GM19351 (cell line): ENCODE results near the gene ATXN7L1.
A peak's percentile ranks its signal among the peaks of the same experiment; 100 is the strongest.

ENCODE experiments used
- ATAC-seq: cut with Tn5 transposase; IDR thresholded peaks from one replicate; pipeline ENCODE4 v1.9.1; 2021; ENCODE audit warnings: mild to moderate bottlenecking, moderate library complexity; ENCODE audit not compliant: unreplicated experiment

ATXN7L1 gene

DNA sequence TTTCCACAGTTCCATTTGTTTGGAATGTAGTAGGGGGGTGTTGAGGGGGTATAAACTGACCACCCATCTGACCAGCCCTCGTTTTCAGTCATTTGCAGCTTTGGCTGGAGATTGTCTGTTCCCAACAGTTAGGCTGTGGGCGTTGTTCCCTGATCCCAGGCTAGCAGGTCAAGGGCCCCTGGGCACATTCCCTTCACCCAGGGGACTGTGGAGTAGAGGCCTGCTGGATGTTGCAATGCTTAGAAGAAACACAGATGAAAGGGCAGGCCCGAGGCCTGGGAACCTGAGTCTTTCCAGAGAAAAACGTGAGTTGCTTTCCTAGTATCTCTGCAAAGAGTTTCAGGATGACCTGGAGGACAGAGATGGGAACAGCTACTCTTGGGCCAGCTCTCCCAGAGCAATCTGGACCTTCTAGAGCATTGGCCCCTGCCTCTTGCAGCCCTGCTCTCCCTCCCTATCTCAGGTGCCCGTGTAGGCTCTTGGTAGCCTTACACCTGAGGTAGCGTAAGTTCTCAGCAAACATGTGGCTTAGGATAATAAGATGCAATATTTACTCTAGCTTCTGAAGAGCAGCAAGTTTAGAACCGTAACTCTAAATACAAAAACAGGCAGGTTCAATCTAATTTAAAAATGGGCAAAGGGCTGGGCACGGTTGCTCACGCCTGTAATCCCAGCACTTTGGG is 195.8 kb downstream of the ATXN7L1 start:
- no peak for ATAC-seq

GRCh38 chr7:105678811-105679495 is 197.4 kb downstream of the ATXN7L1 start:
- peak; percentile 50 for ATAC-seq

DNA sequence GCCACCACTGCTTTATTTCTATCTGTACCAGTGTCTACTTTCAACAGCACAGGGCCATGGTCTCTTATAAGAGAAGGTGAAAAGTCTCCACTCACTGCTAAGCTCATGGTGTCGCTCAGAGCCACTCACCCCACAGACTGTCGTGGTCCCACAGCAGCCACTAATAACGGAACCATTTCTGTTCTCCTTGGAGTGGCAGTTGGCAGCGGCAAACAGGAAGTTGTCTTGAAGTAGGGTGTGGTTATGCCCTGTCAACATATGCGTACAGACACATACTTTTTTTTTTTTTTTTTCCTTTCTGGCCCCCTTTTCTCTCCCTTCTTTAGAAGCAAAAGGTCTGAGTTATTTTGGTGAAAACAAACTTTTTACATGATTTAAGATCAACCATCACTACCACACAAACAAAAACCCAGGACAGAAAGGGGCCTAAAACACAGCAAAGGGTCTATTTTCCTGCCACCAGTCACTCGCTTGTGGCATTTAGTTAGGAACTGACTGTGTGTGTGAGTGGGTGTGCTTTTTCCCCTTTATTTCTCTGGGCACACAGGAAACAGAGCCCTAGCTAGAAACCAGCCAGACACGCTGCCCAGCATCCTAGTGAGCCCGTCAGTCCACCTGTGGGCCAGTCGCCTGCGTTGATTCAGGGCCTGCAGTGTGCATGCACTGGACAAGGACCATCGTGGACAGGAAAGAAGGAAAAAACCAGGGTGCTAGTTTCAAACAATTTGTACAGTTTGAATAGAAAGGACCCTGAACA is 198.4 kb downstream of the ATXN7L1 start:
- peak; percentile 65 for ATAC-seq

- ATAC-seq: no peak
Measured at GRCh38 chr7:105677410-105677730, 199.0 kb downstream of the ATXN7L1 start.

DNA sequence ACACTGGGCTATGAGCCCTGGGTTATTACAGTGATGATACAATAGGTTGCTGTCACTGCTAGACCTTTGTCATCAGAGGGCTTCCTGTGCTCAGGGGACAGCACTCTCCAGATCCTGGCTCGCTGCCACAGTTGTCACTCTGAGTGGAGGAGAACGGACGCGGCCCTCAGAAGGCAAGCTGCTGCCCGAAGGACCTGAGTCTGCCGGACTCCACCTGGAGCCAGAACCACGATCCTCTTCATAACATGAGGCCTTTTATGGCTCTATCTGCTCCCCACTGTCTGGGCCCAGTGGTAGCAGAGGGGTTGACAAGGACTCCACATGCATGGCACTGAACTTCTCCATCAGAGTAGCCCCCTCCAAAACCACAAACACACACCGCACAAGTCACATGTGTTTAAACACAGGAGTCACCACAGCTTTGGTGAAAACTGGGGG is 200.4 kb downstream of the ATXN7L1 start:
- no peak for ATAC-seq

- ATAC-seq: no peak
Measured at GRCh38 chr7:105674200-105674920, 202.0 kb downstream of the ATXN7L1 start.

GRCh38 chr7:105673367-105674084 is 202.9 kb downstream of the ATXN7L1 start:
- no peak for ATAC-seq

GRCh38 chr7:105672801-105673200 is 203.6 kb downstream of the ATXN7L1 start:
- no peak for ATAC-seq

GRCh38 chr7:105666324-105666723 is 210.1 kb downstream of the ATXN7L1 start:
- no peak for ATAC-seq

GRCh38 chr7:105665684-105666083 is 210.7 kb downstream of the ATXN7L1 start:
- no peak for ATAC-seq

DNA sequence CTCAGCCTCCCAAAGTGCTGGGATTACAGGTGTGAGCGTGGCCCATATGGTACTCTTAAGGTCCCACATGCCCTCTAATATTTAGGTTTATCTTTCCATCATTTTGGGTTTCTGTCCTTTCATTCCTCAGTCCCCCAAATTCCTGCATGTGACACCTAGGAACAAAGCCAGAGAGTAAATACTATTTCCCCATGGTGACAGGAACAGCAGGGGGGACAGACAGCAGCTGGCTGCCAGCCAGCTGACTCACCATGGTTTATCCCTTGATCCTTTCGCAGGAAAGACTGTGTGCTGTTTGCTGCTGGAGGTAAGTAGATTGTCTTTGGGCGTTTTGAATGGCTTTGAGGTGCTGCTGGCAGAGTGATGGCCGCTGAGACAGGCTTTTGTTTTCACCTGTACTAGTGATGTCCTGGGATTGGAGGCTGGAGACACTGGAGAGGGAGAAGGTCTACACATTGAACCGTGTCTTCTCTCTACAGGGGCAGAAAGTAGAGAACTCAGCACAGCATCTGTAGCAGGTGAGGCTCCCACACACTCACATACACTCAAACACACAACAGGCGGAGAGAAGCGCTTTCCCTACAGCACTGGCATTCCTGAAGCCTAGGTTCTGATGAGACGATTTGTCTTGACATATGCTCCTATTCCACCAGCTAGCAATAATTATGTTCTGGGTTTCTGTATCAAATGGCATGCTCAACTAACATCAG is 211.4 kb downstream of the ATXN7L1 start:
- no peak for ATAC-seq

DNA sequence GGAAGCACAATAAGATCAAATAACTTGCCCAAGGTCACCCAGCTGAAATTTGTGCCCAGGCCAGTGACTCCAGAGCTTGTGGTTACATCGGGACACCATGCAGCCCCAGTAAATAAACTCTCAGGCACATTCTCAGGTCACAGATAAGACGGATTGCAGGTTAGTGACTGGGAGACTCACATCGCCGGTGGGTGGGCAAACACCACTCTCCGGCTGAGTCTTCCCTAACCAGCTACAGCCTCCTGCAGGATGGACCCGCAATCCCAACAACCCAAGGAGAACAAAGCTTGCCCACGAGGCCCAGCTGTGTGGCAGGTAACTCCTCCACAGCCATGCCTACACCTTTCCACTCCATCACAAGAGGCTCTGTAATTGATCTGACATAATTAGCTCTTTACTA is 213.4 kb downstream of the ATXN7L1 start:
- ATAC-seq: no peak

GRCh38 chr7:105661625-105662024 is 214.8 kb downstream of the ATXN7L1 start:
- no peak for ATAC-seq

GRCh38 chr7:105656922-105657521 is 219.4 kb downstream of the ATXN7L1 start:
- peak; percentile 56 for ATAC-seq

- no peak for ATAC-seq
Measured at GRCh38 chr7:105655500-105656380, 220.7 kb downstream of the ATXN7L1 start.

DNA sequence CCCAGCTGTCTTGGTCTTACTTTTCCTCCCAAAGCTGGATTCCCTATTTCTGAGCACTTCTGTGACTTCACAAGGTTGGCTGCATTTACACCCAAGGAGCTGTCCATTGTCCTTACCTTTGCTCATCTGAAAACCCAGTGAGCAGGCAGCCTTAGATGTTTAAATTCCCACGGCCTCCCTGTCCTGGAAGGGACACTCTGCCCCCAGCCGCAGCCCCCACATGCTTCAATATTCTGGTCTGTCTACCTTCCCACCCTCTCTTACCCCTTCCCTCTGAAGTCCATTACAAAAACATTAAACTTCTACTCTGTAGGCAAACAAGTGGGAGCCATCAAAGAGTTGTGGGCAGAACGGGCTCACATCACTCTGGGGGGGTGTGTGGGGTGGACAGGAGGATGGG is 221.3 kb downstream of the ATXN7L1 start:
- ATAC-seq: no peak

DNA sequence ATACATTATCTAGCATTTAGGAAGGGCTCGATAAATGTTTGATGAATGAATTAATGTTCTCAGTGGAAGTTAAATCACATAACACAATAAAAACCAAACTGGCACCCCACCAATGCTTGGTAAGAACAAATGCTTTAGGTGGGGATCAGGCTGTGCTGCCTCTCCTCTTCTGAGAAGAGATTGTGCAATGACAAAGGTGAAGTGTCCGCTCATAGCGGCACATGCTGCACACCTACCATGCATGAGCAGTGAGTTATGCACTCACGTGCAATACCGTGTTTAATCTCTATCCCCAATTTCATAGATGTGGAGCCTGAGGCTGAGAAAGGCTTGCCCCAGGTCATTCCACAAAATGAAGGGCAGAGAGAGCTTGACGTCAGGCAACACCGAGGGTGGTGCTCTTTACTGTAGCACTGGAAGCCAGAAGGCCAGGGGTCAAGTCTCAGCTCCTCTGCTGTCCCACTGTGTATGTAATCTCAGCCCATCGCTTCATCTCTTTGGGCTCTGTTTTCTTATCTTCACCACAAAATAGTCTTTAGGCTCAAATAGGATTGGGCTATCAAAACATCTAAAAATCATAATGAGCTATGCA is 222.2 kb downstream of the ATXN7L1 start:
- no peak for ATAC-seq

GRCh38 chr7:105653441-105654005 is 222.9 kb downstream of the ATXN7L1 start:
- ATAC-seq: no peak
